Measurements from ENCODE around the gene TMEM273.

The TMEM273 gene

DNA sequence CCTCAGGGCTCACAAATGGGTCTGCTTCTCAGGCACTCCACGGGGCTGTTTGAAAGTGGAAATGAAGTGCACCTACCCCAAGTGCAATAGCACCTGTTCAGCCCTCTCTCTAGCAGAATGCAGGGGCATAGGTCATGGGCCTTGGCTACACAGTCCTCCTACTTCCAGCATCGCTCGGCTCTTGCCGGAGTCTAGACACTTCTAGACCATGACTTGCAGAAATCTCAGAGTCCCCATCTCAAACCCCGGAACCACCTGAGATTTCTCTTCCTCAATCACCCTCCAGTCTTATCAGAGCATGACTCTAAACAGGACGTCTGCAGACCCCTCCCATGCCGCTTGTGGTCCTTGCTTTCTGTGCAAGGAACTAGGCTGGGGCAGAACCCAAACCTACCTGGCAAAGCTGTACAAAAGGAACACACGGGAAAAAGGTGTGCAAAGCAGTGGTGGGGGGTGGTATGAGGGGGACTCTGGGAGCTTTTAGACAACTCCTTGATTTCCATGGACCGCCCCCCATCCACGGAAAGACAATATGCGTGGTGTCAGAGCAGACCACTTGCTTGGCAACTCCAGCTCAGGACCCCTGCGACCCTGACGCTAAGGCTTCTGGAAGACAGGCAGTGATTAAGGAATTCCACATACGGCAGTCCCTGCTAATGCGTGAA is 13.8 kb downstream of the TMEM273 start:
- Histone ChIP-seq H3K27me3 (ENCODE audit: insufficient read depth, low read length) (no peaks in the 10 kb centered on the region), H3K9ac (ENCODE audit: low read depth, low read length) (no peak overlapping the region), H3K36me3 (ENCODE audit: insufficient read depth, low read length) (no peaks in the 10 kb centered on the region)

DNA sequence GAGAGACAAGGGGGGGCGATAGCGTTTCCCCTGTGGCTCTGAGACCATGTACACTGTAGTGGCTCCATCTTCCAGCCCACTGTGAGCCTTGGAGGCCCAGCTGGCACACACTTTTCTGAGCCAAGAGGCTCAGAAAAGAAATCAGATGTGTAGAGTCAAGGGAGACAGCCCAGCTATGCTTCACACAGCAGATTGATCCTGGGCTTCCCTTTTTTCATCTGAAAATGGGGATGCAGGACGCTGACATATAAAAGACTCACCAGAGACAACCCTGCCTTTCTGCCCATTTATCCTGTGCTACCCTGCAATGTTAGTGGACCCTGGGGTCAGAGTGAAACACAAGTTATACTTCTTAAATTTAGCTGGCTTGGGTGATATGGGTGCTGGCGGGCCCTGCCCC is 14.3 kb downstream of the TMEM273 start:
- H3K36me3 ChIP-seq (ENCODE audit: insufficient read depth, low read length) = no peaks in the 10 kb centered on the region
- H3K27ac ChIP-seq (ENCODE audit: low read depth, low read length) = no peak overlapping the region
- no peaks in the 10 kb centered on the region for H3K27me3 ChIP-seq (ENCODE audit: insufficient read depth, low read length)
- H3K4me3 ChIP-seq (ENCODE audit: low read length) = no peak overlapping the region
- WGBS = 93% methylated on average over 4 of the region's 4 CpGs
- H3K9me3 ChIP-seq (ENCODE audit: insufficient read depth, low read depth, low read length) = no peaks in the 10 kb centered on the region
- no peaks in the 10 kb centered on the region for H3K4me1 ChIP-seq (ENCODE audit: insufficient read depth, low read length)
- H3K9ac ChIP-seq (ENCODE audit: low read depth, low read length) = no peak overlapping the region

More for the DNA sequence above, 13.8 kb downstream of the TMEM273 start:
- Histone ChIP-seq H3K4me1 (ENCODE audit: insufficient read depth, low read length) (no peaks in the 10 kb centered on the region), H3K27ac (ENCODE audit: low read depth, low read length) (no peak overlapping the region), H3K4me3 (ENCODE audit: low read length) (no peak overlapping the region), H3K9me3 (ENCODE audit: insufficient read depth, low read depth, low read length) (no peaks in the 10 kb centered on the region)
- 92% methylated on average over 15 of the region's 15 CpGs for WGBS

DNA sequence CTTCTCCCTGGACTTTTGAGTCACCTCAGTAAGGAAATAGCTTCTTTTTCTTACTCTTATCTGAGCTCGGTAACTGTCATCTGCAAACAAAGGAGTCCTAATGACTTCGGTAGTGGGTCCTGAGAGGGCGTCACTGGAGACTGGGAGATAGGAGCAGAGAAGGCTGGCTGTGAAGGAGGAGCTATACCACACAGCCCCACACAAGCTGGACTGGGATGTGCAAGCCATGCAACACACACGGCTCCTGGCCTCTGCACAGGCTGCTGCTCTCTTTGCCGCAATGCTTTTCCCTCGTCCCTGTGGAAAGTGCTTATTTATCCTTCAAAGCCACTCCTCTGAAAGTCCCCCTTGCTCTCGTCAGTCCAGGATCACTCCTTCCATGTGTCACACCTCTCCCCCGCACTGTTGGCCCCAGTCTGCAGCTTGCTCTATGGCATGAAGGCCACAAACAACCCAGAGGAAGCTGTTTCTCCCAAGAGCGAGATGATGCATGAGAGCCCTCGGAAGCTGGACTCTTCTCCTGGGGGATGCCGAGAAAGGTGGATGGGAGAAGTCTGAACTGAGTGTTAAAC is 14.9 kb downstream of the TMEM273 start:
- no peaks in the 10 kb centered on the region for H3K36me3 ChIP-seq (ENCODE audit: insufficient read depth, low read length)
- H3K27ac ChIP-seq (ENCODE audit: low read depth, low read length) = no peak overlapping the region
- H3K4me3 ChIP-seq (ENCODE audit: low read length) = no peak overlapping the region
- H3K27me3 ChIP-seq (ENCODE audit: insufficient read depth, low read length) = no peaks in the 10 kb centered on the region
- no peaks in the 10 kb centered on the region for H3K4me1 ChIP-seq (ENCODE audit: insufficient read depth, low read length)
- H3K9me3 ChIP-seq (ENCODE audit: insufficient read depth, low read depth, low read length) = no peaks in the 10 kb centered on the region
- WGBS = 91% methylated on average over 11 of the region's 11 CpGs
- no peak overlapping the region for H3K9ac ChIP-seq (ENCODE audit: low read depth, low read length)

DNA sequence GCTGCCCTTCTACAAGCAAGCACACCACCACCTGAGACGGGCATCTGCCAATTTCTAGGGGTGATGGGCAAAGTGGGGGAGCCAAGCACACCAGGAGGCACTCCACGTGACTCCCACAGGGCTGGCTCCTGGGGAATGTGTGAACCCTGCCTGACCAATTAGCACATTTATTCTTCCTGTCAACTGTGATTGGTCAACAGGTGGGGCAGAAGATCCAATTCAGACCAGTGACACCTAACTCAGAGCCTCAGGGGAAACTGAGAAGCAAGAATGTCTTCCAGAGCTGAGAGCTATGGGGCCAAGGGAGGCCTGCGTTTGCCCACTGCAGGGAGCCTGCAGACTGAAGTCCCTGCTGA is 15.4 kb downstream of the TMEM273 start:
- H3K4me3 ChIP-seq (ENCODE audit: low read length) = no peak overlapping the region
- no peaks in the 10 kb centered on the region for H3K9me3 ChIP-seq (ENCODE audit: insufficient read depth, low read depth, low read length)
- H3K36me3 ChIP-seq (ENCODE audit: insufficient read depth, low read length) = no peaks in the 10 kb centered on the region
- 80% methylated on average over 3 of the region's 3 CpGs for WGBS
- no peak overlapping the region for H3K27ac ChIP-seq (ENCODE audit: low read depth, low read length)
- H3K4me1 ChIP-seq (ENCODE audit: insufficient read depth, low read length) = no peaks in the 10 kb centered on the region
- no peak overlapping the region for H3K9ac ChIP-seq (ENCODE audit: low read depth, low read length)
- H3K27me3 ChIP-seq (ENCODE audit: insufficient read depth, low read length) = no peaks in the 10 kb centered on the region

DNA sequence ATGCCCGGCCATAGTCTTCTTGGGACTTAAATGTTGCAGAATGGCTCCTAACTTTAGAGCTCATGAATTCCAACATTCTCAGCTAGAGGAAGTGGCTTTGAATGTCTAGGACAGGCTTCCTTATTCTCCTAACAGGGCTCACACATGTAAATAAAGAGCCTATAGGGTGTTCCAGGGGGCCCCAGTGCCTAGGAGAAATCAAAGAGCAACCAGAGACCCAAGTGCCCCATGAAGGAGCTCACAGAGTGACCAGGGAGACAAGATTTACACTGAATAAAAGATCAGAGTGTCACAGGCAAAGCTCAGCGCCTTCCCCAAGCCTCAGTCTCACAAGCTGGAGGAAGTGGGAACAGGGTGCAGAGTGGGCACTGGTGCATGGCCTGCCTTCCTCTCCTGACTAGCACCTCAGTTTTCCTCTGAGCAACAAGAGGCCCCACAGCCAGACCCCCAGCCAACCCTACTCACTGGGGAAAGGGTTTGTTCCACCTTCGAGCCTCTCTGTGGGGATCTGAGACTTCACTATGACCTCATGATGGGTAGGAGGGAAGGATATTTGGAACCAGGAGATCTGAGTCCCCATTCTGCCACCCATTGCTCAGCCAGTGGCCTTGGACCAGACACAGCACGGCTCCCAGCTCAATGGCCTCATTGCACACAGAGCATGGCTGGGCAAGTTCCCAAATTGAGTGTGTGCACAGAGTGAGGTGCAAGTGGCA is 16.0 kb downstream of the TMEM273 start:
- no peaks in the 10 kb centered on the region for H3K4me1 ChIP-seq (ENCODE audit: insufficient read depth, low read length)
- H3K36me3 ChIP-seq (ENCODE audit: insufficient read depth, low read length) = no peaks in the 10 kb centered on the region
- H3K9ac ChIP-seq (ENCODE audit: low read depth, low read length) = no peak overlapping the region
- H3K27ac ChIP-seq (ENCODE audit: low read depth, low read length) = no peak overlapping the region
- H3K4me3 ChIP-seq (ENCODE audit: low read length) = no peak overlapping the region
- H3K27me3 ChIP-seq (ENCODE audit: insufficient read depth, low read length) = no peaks in the 10 kb centered on the region
- no peaks in the 10 kb centered on the region for H3K9me3 ChIP-seq (ENCODE audit: insufficient read depth, low read depth, low read length)
- 97% methylated on average over 4 of the region's 4 CpGs for WGBS

DNA sequence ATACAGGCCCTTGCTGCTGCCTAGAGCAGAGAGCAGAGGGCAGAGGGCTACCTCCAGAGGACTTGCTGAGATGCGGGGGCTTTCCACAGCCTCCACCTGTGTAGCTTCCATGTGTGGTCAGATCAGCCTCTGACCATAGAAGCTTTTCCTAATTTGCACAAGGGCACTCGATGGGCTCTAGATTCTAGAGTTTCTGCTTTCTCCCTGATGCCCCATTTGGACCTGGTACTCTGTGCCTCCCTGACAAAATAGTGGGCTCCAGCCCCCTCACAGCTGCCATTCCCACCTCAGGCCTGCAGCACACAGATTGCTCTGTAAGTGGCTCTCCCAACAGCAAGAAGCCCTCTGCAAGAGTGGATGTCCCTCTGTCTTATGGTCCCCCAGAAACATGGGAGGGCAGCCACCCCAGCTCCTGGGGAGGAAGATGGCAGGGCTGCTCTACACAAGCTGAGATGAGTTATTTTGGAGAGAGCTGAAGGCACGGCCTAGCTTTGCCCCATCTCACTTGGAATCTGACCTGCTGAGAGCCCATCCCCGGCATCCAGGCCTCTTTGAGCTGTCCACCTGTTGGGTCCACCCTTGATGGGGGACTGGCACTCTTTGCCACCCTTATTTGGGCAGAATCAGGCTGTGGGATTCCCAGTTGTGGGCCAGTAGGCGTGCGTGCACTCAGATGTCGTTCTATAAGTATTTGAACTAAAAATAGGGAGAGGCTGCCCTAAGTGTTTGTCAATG is 16.7 kb downstream of the TMEM273 start:
- 93% methylated on average over 7 of the region's 7 CpGs for WGBS

DNA sequence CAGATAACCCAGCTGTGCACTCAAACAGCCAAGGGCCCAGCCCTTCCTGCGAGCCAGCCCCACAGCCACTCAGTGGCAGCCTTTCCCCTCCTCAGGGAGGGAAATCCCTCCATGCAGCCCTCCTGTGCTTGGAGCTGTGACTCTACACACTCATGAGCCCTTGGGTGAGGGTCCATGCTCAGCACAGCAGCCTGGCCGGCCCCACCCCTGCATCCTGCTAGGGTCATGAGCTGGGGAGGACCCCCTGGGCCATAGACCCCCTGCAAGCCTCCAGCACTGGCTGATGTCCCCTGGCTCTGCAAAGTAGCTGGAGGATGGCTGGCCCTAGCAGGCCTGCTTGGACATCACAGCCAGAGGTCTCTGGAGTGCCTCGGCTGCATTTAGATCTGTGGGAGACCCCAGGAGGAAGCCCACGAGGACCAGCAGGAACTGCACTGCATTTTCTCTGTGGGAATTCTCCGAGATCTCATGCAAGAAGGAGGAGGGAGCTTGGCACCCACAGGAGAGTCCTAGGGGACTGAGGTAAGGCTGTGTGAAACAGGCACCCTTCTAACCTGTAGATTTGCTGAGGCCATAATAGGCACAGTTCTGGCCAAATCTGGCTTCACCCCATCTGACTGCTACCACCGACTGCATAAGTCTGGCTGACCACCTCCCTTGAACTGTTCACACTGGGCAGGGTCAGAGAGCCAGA is 17.4 kb downstream of the TMEM273 start:
- Histone ChIP-seq H3K4me3 (ENCODE audit: low read length) (no peak overlapping the region), H3K36me3 (ENCODE audit: insufficient read depth, low read length) (no peaks in the 10 kb centered on the region), H3K4me1 (ENCODE audit: insufficient read depth, low read length) (no peaks in the 10 kb centered on the region), H3K9me3 (ENCODE audit: insufficient read depth, low read depth, low read length) (no peaks in the 10 kb centered on the region), H3K27ac (ENCODE audit: low read depth, low read length) (no peak overlapping the region), H3K9ac (ENCODE audit: low read depth, low read length) (no peak overlapping the region), H3K27me3 (ENCODE audit: insufficient read depth, low read length) (no peaks in the 10 kb centered on the region)
- 92% methylated on average over 6 of the region's 6 CpGs for WGBS

More for the DNA sequence above, 16.7 kb downstream of the TMEM273 start:
- Histone ChIP-seq H3K9me3 (ENCODE audit: insufficient read depth, low read depth, low read length) (no peaks in the 10 kb centered on the region), H3K27me3 (ENCODE audit: insufficient read depth, low read length) (no peaks in the 10 kb centered on the region), H3K36me3 (ENCODE audit: insufficient read depth, low read length) (no peaks in the 10 kb centered on the region), H3K4me1 (ENCODE audit: insufficient read depth, low read length) (no peaks in the 10 kb centered on the region), H3K4me3 (ENCODE audit: low read length) (no peak overlapping the region), H3K9ac (ENCODE audit: low read depth, low read length) (no peak overlapping the region), H3K27ac (ENCODE audit: low read depth, low read length) (no peak overlapping the region)

DNA sequence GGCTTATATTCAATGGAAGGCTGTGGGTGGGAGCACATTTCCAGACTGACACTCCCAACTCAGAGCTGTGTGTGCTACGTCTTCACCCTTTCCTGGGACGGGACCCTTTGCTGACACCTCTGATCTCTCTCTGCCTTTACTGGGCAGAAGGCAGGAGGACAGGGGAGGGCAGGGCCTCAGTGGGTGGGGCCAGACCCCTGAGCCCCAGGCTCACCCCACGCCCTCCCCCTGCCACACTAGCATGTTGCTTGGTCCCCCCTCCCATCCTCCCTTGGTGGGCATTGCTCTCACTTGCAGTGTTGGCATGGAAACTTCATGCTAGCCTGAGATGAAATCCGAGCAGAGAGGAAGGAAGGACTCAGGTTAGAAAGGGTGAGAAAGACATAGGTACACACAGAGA is 18.4 kb downstream of the TMEM273 start:
- no peak overlapping the region for H3K4me3 ChIP-seq (ENCODE audit: low read length)
- H3K27me3 ChIP-seq (ENCODE audit: insufficient read depth, low read length) = no peaks in the 10 kb centered on the region
- WGBS = 84% methylated on average over 4 of the region's 4 CpGs

DNA sequence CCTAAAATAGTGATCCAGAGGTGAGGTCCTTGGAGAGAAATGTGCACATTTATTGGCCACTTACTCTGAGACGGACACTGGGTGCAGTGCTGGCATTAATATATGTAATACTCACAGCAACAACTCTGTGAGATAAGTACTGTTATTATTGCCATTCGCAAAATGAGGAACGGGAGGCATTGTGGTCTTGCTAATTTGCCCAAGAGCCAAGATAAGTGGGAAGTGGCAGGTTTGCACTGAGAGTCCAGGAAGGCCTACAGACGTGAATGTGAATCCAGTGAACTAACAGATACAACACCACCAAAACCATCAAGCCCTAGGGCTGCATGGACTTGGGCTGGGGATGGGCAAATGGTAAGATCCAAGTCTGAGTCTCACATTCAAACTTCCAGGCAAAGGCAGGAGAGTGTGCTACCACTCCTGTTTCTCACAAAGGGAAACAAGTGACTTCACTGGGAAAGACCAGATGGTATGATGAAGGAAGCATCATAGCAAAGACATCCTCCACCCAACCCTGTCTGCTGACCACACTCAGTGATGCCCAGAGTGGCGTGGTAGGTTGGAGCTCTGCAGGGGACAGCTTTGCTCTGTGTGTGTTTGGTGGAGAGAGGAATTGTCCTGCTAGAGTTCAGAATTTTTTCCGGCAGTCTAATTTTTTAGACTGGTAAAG is 19.2 kb downstream of the TMEM273 start:
- Histone ChIP-seq H3K4me1 (ENCODE audit: insufficient read depth, low read length) (no peaks in the 10 kb centered on the region), H3K27me3 (ENCODE audit: insufficient read depth, low read length) (no peaks in the 10 kb centered on the region), H3K27ac (ENCODE audit: low read depth, low read length) (no peak overlapping the region), H3K9ac (ENCODE audit: low read depth, low read length) (no peak overlapping the region), H3K4me3 (ENCODE audit: low read length) (no peak overlapping the region), H3K36me3 (ENCODE audit: insufficient read depth, low read length) (no peaks in the 10 kb centered on the region), H3K9me3 (ENCODE audit: insufficient read depth, low read depth, low read length) (no peaks in the 10 kb centered on the region)
- WGBS = 93% methylated on average over 6 of the region's 6 CpGs

More for the DNA sequence above, 18.4 kb downstream of the TMEM273 start:
- no peaks in the 10 kb centered on the region for H3K4me1 ChIP-seq (ENCODE audit: insufficient read depth, low read length)
- no peak overlapping the region for H3K27ac ChIP-seq (ENCODE audit: low read depth, low read length)
- no peak overlapping the region for H3K9ac ChIP-seq (ENCODE audit: low read depth, low read length)
- no peaks in the 10 kb centered on the region for H3K9me3 ChIP-seq (ENCODE audit: insufficient read depth, low read depth, low read length)
- no peaks in the 10 kb centered on the region for H3K36me3 ChIP-seq (ENCODE audit: insufficient read depth, low read length)

DNA sequence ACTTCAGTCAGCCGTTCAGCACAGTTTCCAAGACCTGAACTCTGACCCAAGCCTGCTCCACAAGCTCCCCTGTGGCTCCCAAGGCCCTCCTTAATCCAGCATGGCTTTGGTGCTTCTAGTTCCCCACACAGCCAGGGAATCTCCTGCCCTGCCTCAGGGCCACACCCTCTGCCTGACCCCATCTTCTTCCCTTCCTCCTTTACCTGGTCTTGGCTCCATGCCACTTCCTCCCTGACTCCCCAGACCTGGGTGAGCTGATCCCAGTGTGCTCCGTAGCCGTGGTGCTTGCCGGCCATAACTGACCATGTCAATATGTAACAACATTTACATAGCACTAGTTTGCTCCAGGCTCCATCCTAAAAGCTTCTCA is 20.0 kb downstream of the TMEM273 start:
- Histone ChIP-seq H3K27ac (ENCODE audit: low read depth, low read length) (no peak overlapping the region), H3K9me3 (ENCODE audit: insufficient read depth, low read depth, low read length) (no peaks in the 10 kb centered on the region), H3K4me3 (ENCODE audit: low read length) (no peak overlapping the region), H3K4me1 (ENCODE audit: insufficient read depth, low read length) (no peaks in the 10 kb centered on the region), H3K9ac (ENCODE audit: low read depth, low read length) (no peak overlapping the region), H3K27me3 (ENCODE audit: insufficient read depth, low read length) (no peaks in the 10 kb centered on the region), H3K36me3 (ENCODE audit: insufficient read depth, low read length) (no peaks in the 10 kb centered on the region)
- 90% methylated on average over 4 of the region's 4 CpGs for WGBS

All from HUES64 (cell line).